Activated CD4-positive, alpha-beta T cell treated with anti-CD3 and anti-CD28 coated beads, Interleukin-2, amount 10 ng/mL, durations not matched to agents 24 days and 14 days (primary cell): ENCODE results near the gene MDM2. TPM values are rescaled to one million over a fixed set of nuclear protein-coding genes. Genes with fewer than 3 reads are reported as not detected.

Experiments used
- DNase-seq: peaks from one replicate; pipeline ENCODE4 v3.0.0; 2022
- H3K27ac Mint-ChIP-seq: one replicate; pipeline ENCODE4 v1.8.0; 2022; ENCODE audit warnings: mild to moderate bottlenecking, mixed read lengths
- H3K27me3 Mint-ChIP-seq: one replicate; pipeline ENCODE4 v1.8.0; 2022; ENCODE audit warnings: mixed read lengths
- H3K36me3 Mint-ChIP-seq: one replicate; pipeline ENCODE4 v1.8.0; 2022; ENCODE audit warnings: low read depth, mild to moderate bottlenecking, mixed read lengths
- H3K4me1 Mint-ChIP-seq: one replicate; pipeline ENCODE4 v1.8.0; 2021; ENCODE audit warnings: mixed read lengths
- H3K4me3 Mint-ChIP-seq: one replicate; pipeline ENCODE4 v1.8.0; 2022; ENCODE audit warnings: mild to moderate bottlenecking, moderate library complexity, mixed read lengths
- H3K9me3 Mint-ChIP-seq: one replicate; pipeline ENCODE4 v1.8.0; 2021; ENCODE audit warnings: mixed read lengths
- intact Hi-C: fragments of 100-400 bp; cut with micrococcal nuclease; formaldehyde crosslinking; loops from one replicate; pipeline ENCODE4 v1.15.1; 2023
- total RNA-seq: library from RNA; stranded (reverse); gene quantifications from 2 replicates; pipeline ENCODE4 v1.2.3, GENCODE V29; 2022

The MDM2 gene
- total RNA-seq, 1 donor from 2014 or later, result 233 TPM

- Mint-ChIP-seq H3K27ac (peak overlapping the region; percentile 7), H3K9me3 (no peaks in the 10 kb centered on the region), H3K4me1 (peaks cover 12% of the 10 kb centered on the region), H3K36me3 (peaks cover 34% of the 10 kb centered on the region), H3K4me3 (no peak overlapping the region), H3K27me3 (no peaks in the 10 kb centered on the region)
- intact Hi-C loops, result no loop called here
- no peak for DNase-seq
Measured at GRCh38 chr12:68883151-68883550, 75.2 kb downstream of the MDM2 start.

- no peaks in the 10 kb centered on the region for H3K27me3 Mint-ChIP-seq
- intact Hi-C loops, result no loop called here
- no peak overlapping the region for H3K4me3 Mint-ChIP-seq
- H3K27ac Mint-ChIP-seq, result no peak overlapping the region
- H3K4me1 Mint-ChIP-seq, result peaks cover 19% of the 10 kb centered on the region
- no peaks in the 10 kb centered on the region for H3K9me3 Mint-ChIP-seq
- H3K36me3 Mint-ChIP-seq, result peaks cover 30% of the 10 kb centered on the region
- DNase-seq, result no peak
Measured at GRCh38 chr12:68884251-68884650, 76.3 kb downstream of the MDM2 start.

- no peak for DNase-seq
- H3K4me1 Mint-ChIP-seq, result peaks cover 23% of the 10 kb centered on the region
- H3K27me3 Mint-ChIP-seq, result no peaks in the 10 kb centered on the region
- no peak overlapping the region for H3K27ac Mint-ChIP-seq
- H3K4me3 Mint-ChIP-seq, result no peak overlapping the region
- H3K9me3 Mint-ChIP-seq, result no peaks in the 10 kb centered on the region
- peaks cover 25% of the 10 kb centered on the region for H3K36me3 Mint-ChIP-seq
- intact Hi-C loops, result no loop called here
Measured at GRCh38 chr12:68885381-68885780, 77.4 kb downstream of the MDM2 start.

- intact Hi-C loops, result no loop called here
- Mint-ChIP-seq H3K27ac (no peak overlapping the region), H3K4me1 (peaks cover 38% of the 10 kb centered on the region), H3K9me3 (peaks cover 4% of the 10 kb centered on the region), H3K4me3 (no peak overlapping the region), H3K36me3 (peaks cover 30% of the 10 kb centered on the region), H3K27me3 (no peaks in the 10 kb centered on the region)
- DNase-seq, result no peak
Measured at GRCh38 chr12:68886636-68887572, 78.9 kb downstream of the MDM2 start.

GRCh38 chr12:68887641-68888040 is 79.7 kb downstream of the MDM2 start:
- peaks cover 42% of the 10 kb centered on the region for H3K4me1 Mint-ChIP-seq
- H3K36me3 Mint-ChIP-seq, result peaks cover 28% of the 10 kb centered on the region
- peaks cover 8% of the 10 kb centered on the region for H3K9me3 Mint-ChIP-seq
- intact Hi-C loops, result loop anchor here (1.0 to 2.0 kb wide), 2 partner anchors 32 to 71 kb away; no protein-coding TSS in a partner anchor
- H3K27me3 Mint-ChIP-seq, result no peaks in the 10 kb centered on the region
- no peak for DNase-seq
- no peak overlapping the region for H3K4me3 Mint-ChIP-seq
- H3K27ac Mint-ChIP-seq, result no peak overlapping the region

- no peak for DNase-seq
- Mint-ChIP-seq H3K4me3 (peak overlapping the region; percentile 51), H3K4me1 (peaks cover 39% of the 10 kb centered on the region), H3K27me3 (no peaks in the 10 kb centered on the region), H3K36me3 (peaks cover 25% of the 10 kb centered on the region), H3K27ac (peak overlapping the region; percentile 78), H3K9me3 (peaks cover 8% of the 10 kb centered on the region)
- intact Hi-C loops, result loop anchor here (1.0 to 2.0 kb wide), 2 partner anchors 31 to 71 kb away; no protein-coding TSS in a partner anchor
Measured at GRCh38 chr12:68888243-68888642, 80.3 kb downstream of the MDM2 start.

- intact Hi-C loops, result no loop called here
- no peak for DNase-seq
- Mint-ChIP-seq H3K27ac (peak overlapping the region; percentile 2), H3K27me3 (no peaks in the 10 kb centered on the region), H3K4me3 (no peak overlapping the region), H3K9me3 (peaks cover 10% of the 10 kb centered on the region), H3K36me3 (peaks cover 25% of the 10 kb centered on the region), H3K4me1 (peaks cover 39% of the 10 kb centered on the region)
Measured at GRCh38 chr12:68890701-68891113, 82.7 kb downstream of the MDM2 start.

GRCh38 chr12:68891141-68891540 is 83.2 kb downstream of the MDM2 start:
- Mint-ChIP-seq H3K4me3 (peak overlapping the region; percentile 2), H3K36me3 (peaks cover 29% of the 10 kb centered on the region), H3K27me3 (no peaks in the 10 kb centered on the region), H3K4me1 (peaks cover 42% of the 10 kb centered on the region), H3K9me3 (peaks cover 15% of the 10 kb centered on the region), H3K27ac (peak overlapping the region; percentile 2)
- DNase-seq, result no peak
- intact Hi-C loops, result no loop called here

GRCh38 chr12:68893201-68893600 is 85.2 kb downstream of the MDM2 start:
- Mint-ChIP-seq H3K27ac (no peak overlapping the region), H3K4me3 (no peak overlapping the region), H3K27me3 (no peaks in the 10 kb centered on the region), H3K9me3 (peaks cover 18% of the 10 kb centered on the region), H3K36me3 (peaks cover 29% of the 10 kb centered on the region), H3K4me1 (peaks cover 39% of the 10 kb centered on the region)
- intact Hi-C loops, result no loop called here
- DNase-seq, result no peak

GRCh38 chr12:68893741-68894140 is 85.8 kb downstream of the MDM2 start:
- H3K27ac Mint-ChIP-seq, result no peak overlapping the region
- H3K27me3 Mint-ChIP-seq, result no peaks in the 10 kb centered on the region
- H3K4me3 Mint-ChIP-seq, result no peak overlapping the region
- H3K4me1 Mint-ChIP-seq, result peaks cover 34% of the 10 kb centered on the region
- no peak for DNase-seq
- peaks cover 18% of the 10 kb centered on the region for H3K9me3 Mint-ChIP-seq
- H3K36me3 Mint-ChIP-seq, result peaks cover 28% of the 10 kb centered on the region
- intact Hi-C loops, result no loop called here

GRCh38 chr12:68894276-68894855 is 86.4 kb downstream of the MDM2 start:
- peaks cover 18% of the 10 kb centered on the region for H3K9me3 Mint-ChIP-seq
- H3K27me3 Mint-ChIP-seq, result no peaks in the 10 kb centered on the region
- peaks cover 28% of the 10 kb centered on the region for H3K36me3 Mint-ChIP-seq
- no peak overlapping the region for H3K27ac Mint-ChIP-seq
- peaks cover 31% of the 10 kb centered on the region for H3K4me1 Mint-ChIP-seq
- intact Hi-C loops, result no loop called here
- DNase-seq, result no peak
- no peak overlapping the region for H3K4me3 Mint-ChIP-seq

- Mint-ChIP-seq H3K9me3 (peaks cover 12% of the 10 kb centered on the region), H3K27me3 (no peaks in the 10 kb centered on the region)
Measured at GRCh38 chr12:68896881-68897540, 89.0 kb downstream of the MDM2 start.

GRCh38 chr12:68899251-68899771 is 91.3 kb downstream of the MDM2 start:
- peaks cover 10% of the 10 kb centered on the region for H3K9me3 Mint-ChIP-seq
- no peak overlapping the region for H3K4me3 Mint-ChIP-seq

More at GRCh38 chr12:68896881-68897540, 89.0 kb downstream of the MDM2 start:
- H3K36me3 Mint-ChIP-seq, result peaks cover 22% of the 10 kb centered on the region
- no peak for DNase-seq
- intact Hi-C loops, result no loop called here
- no peak overlapping the region for H3K27ac Mint-ChIP-seq
- peaks cover 12% of the 10 kb centered on the region for H3K4me1 Mint-ChIP-seq
- no peak overlapping the region for H3K4me3 Mint-ChIP-seq

More at GRCh38 chr12:68899251-68899771, 91.3 kb downstream of the MDM2 start:
- DNase-seq, result no peak
- Mint-ChIP-seq H3K27me3 (no peaks in the 10 kb centered on the region), H3K27ac (no peak overlapping the region), H3K4me1 (peaks cover 8% of the 10 kb centered on the region), H3K36me3 (peaks cover 14% of the 10 kb centered on the region)
- intact Hi-C loops, result no loop called here
